ENCODE data around the gene CCSER2. TPM values are rescaled to one million over a fixed set of nuclear protein-coding genes. Genes with fewer than 3 reads are reported as not detected.

Gene CCSER2
- polyA plus RNA-seq, 1 of the 3 experiments (the other 2 are of a cell fraction) = 8.5 TPM

DNA sequence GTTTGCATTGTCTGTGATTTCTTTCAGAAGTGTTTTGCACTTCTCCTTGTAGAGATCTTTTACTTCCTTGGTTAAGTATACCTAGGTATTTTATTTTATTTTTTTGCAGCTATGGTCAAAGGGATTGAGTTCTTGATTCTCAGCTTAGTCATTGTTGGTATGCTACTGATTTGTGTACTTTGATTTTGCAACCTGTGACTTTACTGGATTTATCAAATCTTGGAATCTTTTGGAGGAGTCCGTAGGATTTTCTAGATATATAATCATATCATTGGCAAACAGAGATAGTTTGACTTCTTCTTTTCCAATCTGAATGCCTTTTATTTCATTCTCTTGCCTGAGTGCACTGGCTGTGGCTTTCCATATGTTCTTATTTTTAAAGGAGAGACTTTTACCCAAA lies 41.9 kb downstream of the CCSER2 start:
- POLR2A ChIA-PET = no interaction called here
- H3K9me3 ChIP-seq = no peaks in the 10 kb centered on the region
- H3K4me2 ChIP-seq = no peak overlapping the region
- peaks cover 0 to 6% of the 10 kb centered on the region in 2 experiments; a peak in 2 of 4 replicates for H3K4me1 ChIP-seq (ENCODE audit: control insufficient read depth in 1 of 2, insufficient read depth in 2 of 2, low read depth in 1 of 2, low read length in 1 of 2)
- no peak overlapping the region for H3K27ac ChIP-seq (ENCODE audit: low read depth in 2 of 2, low read length in 1 of 2)
- no peak overlapping the region for H2AFZ ChIP-seq (ENCODE audit: low read depth)
- TF ChIP-seq, protein P1, sequence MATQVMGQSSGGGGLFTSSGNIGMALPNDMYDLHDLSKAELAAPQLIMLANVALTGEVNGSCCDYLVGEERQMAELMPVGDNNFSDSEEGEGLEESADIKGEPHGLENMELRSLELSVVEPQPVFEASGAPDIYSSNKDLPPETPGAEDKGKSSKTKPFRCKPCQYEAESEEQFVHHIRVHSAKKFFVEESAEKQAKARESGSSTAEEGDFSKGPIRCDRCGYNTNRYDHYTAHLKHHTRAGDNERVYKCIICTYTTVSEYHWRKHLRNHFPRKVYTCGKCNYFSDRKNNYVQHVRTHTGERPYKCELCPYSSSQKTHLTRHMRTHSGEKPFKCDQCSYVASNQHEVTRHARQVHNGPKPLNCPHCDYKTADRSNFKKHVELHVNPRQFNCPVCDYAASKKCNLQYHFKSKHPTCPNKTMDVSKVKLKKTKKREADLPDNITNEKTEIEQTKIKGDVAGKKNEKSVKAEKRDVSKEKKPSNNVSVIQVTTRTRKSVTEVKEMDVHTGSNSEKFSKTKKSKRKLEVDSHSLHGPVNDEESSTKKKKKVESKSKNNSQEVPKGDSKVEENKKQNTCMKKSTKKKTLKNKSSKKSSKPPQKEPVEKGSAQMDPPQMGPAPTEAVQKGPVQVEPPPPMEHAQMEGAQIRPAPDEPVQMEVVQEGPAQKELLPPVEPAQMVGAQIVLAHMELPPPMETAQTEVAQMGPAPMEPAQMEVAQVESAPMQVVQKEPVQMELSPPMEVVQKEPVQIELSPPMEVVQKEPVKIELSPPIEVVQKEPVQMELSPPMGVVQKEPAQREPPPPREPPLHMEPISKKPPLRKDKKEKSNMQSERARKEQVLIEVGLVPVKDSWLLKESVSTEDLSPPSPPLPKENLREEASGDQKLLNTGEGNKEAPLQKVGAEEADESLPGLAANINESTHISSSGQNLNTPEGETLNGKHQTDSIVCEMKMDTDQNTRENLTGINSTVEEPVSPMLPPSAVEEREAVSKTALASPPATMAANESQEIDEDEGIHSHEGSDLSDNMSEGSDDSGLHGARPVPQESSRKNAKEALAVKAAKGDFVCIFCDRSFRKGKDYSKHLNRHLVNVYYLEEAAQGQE (IDR thresholded peaks at IDR 0.05; ENCODE audit: low read depth, low read length) = no peak
- TF ChIP-seq RFX5 (IDR thresholded peaks at IDR 0.05; ENCODE audit: low read length) = no peak
- TF ChIP-seq ELF1 (IDR thresholded peaks at IDR 0.05) = no peak
- TF ChIP-seq, protein P2, sequence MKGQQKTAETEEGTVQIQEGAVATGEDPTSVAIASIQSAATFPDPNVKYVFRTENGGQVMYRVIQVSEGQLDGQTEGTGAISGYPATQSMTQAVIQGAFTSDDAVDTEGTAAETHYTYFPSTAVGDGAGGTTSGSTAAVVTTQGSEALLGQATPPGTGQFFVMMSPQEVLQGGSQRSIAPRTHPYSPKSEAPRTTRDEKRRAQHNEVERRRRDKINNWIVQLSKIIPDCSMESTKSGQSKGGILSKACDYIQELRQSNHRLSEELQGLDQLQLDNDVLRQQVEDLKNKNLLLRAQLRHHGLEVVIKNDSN (IDR thresholded peaks at IDR 0.05; ENCODE audit: borderline replicate concordance, low read depth) = no peak
- TF ChIP-seq, protein P3, sequence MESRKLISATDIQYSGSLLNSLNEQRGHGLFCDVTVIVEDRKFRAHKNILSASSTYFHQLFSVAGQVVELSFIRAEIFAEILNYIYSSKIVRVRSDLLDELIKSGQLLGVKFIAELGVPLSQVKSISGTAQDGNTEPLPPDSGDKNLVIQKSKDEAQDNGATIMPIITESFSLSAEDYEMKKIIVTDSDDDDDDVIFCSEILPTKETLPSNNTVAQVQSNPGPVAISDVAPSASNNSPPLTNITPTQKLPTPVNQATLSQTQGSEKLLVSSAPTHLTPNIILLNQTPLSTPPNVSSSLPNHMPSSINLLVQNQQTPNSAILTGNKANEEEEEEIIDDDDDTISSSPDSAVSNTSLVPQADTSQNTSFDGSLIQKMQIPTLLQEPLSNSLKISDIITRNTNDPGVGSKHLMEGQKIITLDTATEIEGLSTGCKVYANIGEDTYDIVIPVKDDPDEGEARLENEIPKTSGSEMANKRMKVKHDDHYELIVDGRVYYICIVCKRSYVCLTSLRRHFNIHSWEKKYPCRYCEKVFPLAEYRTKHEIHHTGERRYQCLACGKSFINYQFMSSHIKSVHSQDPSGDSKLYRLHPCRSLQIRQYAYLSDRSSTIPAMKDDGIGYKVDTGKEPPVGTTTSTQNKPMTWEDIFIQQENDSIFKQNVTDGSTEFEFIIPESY (IDR thresholded peaks at IDR 0.05; ENCODE audit: borderline replicate concordance, low read depth) = no peak
- TF ChIP-seq SMC3 (IDR thresholded peaks at IDR 0.05; ENCODE audit: low read depth, low read length) = no peak
- no peak for TF ChIP-seq TAF1 (IDR thresholded peaks at IDR 0.05; ENCODE audit: borderline replicate concordance, low read depth, low read length)
- no peak for TF ChIP-seq MXI1 (IDR thresholded peaks at IDR 0.05; ENCODE audit: low read depth, low read length)
- H3F3A ChIP-seq (replicated peaks; ENCODE audit: insufficient read depth) = peaks cover 6% of the 10 kb centered on the region
- H3K36me3 ChIP-seq (replicated peaks in 1 of 2; ENCODE audit: control insufficient read depth in 1 of 2, insufficient read depth in 2 of 2, low read length in 1 of 2) = peaks cover 14 to 29% of the 10 kb centered on the region in 2 experiments
- WGBS (ENCODE audit: low lambda C conversion rate) = 78% methylated on average over 1 of the region's 1 CpG
- H3K79me2 ChIP-seq (ENCODE audit: insufficient read depth) = peaks cover 72% of the 10 kb centered on the region
- no peak overlapping the region for H3K9ac ChIP-seq
- no peak overlapping the region for H3K4me3 ChIP-seq (ENCODE audit: low read depth in 2 of 2, low read length in 1 of 2)
- CTCF ChIA-PET = interaction anchor here (1.9 to 8.8 kb wide), 2 partner anchors 18 to 167 kb away, joined by 8 to 136 read pairs; no protein-coding TSS in a partner anchor
- no peaks in the 10 kb centered on the region for H3K9me2 ChIP-seq
- no peaks in the 10 kb centered on the region for H3K27me3 ChIP-seq (ENCODE audit: insufficient read depth)
- peaks cover 30% of the 10 kb centered on the region for H4K20me1 ChIP-seq (ENCODE audit: insufficient read depth)
- no peak for DNase-seq

DNA sequence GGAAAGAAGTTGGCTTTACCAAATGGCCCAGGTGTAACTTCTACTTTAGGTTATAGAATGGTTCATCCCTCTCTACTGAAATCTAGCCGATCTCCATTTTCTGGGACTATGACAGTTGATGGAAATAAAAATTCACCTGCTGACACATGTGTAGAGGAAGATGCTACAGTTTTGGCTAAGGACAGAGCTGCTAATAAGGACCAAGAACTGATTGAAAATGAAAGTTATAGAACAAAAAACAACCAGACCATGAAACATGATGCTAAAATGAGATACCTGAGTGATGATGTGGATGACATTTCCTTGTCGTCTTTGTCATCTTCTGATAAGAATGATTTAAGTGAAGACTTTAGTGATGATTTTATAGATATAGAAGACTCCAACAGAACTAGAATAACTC lies 43.6 kb downstream of the CCSER2 start:
- peaks cover 66% of the 10 kb centered on the region for H3K79me2 ChIP-seq (ENCODE audit: insufficient read depth)
- H3K4me3 ChIP-seq (ENCODE audit: low read depth in 2 of 2, low read length in 1 of 2) = no peak overlapping the region
- 79% methylated on average over 2 of the region's 2 CpGs for WGBS (ENCODE audit: low lambda C conversion rate)
- no peaks in the 10 kb centered on the region for H3K9me2 ChIP-seq
- POLR2A ChIA-PET = no interaction called here
- CTCF ChIA-PET = interaction anchor here (1.0 to 8.8 kb wide), 3 partner anchors 108 to 241 kb away, joined by 4 to 136 read pairs (median 4); no protein-coding TSS in a partner anchor
- no peak overlapping the region for H3K4me2 ChIP-seq
- peaks cover 14 to 32% of the 10 kb centered on the region in 2 experiments for H3K36me3 ChIP-seq (replicated peaks in 1 of 2; ENCODE audit: control insufficient read depth in 1 of 2, insufficient read depth in 2 of 2, low read length in 1 of 2)
- peaks cover 6% of the 10 kb centered on the region for H3F3A ChIP-seq (replicated peaks; ENCODE audit: insufficient read depth)
- peaks cover 21% of the 10 kb centered on the region for H4K20me1 ChIP-seq (ENCODE audit: insufficient read depth)
- no peaks in the 10 kb centered on the region; a peak in 2 of 4 replicates for H3K4me1 ChIP-seq (ENCODE audit: control insufficient read depth in 1 of 2, insufficient read depth in 2 of 2, low read depth in 1 of 2, low read length in 1 of 2)
- no peak overlapping the region for H2AFZ ChIP-seq (ENCODE audit: low read depth)
- no peak overlapping the region for H3K9ac ChIP-seq
- DNase-seq = no peak
- H3K9me3 ChIP-seq = no peaks in the 10 kb centered on the region
- no peaks in the 10 kb centered on the region for H3K27me3 ChIP-seq (ENCODE audit: insufficient read depth)
- no peak overlapping the region for H3K27ac ChIP-seq (ENCODE audit: low read depth in 2 of 2, low read length in 1 of 2)
- TF ChIP-seq NRF1 (IDR thresholded peaks at IDR 0.05; ENCODE audit: low read depth, low read length) (no peak), RAD21 (IDR thresholded peaks at IDR 0.05; ENCODE audit: low read length) (no peak), CHD2 (IDR thresholded peaks at IDR 0.05; ENCODE audit: low read length, partially characterized antibody) (no peak), TEAD4 (IDR thresholded peaks at IDR 0.05; ENCODE audit: borderline replicate concordance, insufficient read depth) (no peak), MEF2A (IDR thresholded peaks at IDR 0.05; ENCODE audit: borderline replicate concordance, low read depth) (no peak), MXI1 (IDR thresholded peaks at IDR 0.05; ENCODE audit: low read depth, low read length) (no peak)
- TF ChIP-seq, protein P4, sequence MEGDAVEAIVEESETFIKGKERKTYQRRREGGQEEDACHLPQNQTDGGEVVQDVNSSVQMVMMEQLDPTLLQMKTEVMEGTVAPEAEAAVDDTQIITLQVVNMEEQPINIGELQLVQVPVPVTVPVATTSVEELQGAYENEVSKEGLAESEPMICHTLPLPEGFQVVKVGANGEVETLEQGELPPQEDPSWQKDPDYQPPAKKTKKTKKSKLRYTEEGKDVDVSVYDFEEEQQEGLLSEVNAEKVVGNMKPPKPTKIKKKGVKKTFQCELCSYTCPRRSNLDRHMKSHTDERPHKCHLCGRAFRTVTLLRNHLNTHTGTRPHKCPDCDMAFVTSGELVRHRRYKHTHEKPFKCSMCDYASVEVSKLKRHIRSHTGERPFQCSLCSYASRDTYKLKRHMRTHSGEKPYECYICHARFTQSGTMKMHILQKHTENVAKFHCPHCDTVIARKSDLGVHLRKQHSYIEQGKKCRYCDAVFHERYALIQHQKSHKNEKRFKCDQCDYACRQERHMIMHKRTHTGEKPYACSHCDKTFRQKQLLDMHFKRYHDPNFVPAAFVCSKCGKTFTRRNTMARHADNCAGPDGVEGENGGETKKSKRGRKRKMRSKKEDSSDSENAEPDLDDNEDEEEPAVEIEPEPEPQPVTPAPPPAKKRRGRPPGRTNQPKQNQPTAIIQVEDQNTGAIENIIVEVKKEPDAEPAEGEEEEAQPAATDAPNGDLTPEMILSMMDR (IDR thresholded peaks at IDR 0.05) = no peak
- TF ChIP-seq, protein P5, sequence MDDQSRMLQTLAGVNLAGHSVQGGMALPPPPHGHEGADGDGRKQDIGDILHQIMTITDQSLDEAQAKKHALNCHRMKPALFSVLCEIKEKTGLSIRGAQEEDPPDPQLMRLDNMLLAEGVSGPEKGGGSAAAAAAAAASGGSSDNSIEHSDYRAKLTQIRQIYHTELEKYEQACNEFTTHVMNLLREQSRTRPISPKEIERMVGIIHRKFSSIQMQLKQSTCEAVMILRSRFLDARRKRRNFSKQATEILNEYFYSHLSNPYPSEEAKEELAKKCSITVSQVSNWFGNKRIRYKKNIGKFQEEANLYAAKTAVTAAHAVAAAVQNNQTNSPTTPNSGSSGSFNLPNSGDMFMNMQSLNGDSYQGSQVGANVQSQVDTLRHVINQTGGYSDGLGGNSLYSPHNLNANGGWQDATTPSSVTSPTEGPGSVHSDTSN (IDR thresholded peaks at IDR 0.05) = no peak
- TF ChIP-seq, protein P3 (IDR thresholded peaks at IDR 0.05; ENCODE audit: borderline replicate concordance, low read depth) = no peak

All from SK-N-SH (cell line).